HepG2 (cell line): ENCODE results near the gene KIRREL2. TPM values are rescaled to one million over a fixed set of nuclear protein-coding genes. Genes with fewer than 3 reads are reported as not detected.

Experiments
- MEIS2 ChIP-seq: sonication (generic); formaldehyde crosslinking; IDR thresholded peaks from 2 replicates; pipeline ENCODE4 v1.9.0; 2021; ENCODE audit warnings: mild to moderate bottlenecking, missing genetic modification reagents
- MLLT10 ChIP-seq: sonication (generic); formaldehyde crosslinking; IDR thresholded peaks from 2 replicates; pipeline ENCODE4 v1.4.0; 2020; ENCODE audit warnings: missing genetic modification reagents
- PRPF4 ChIP-seq: fragments of 200-400 bp; formaldehyde crosslinking; IDR thresholded peaks from 2 replicates; pipeline ENCODE4 v1.6.1; 2016; ENCODE audit warnings: low read length, low read depth; ENCODE audit not compliant: poor library complexity, severe bottlenecking
- RNF219 ChIP-seq: sonication (generic); formaldehyde crosslinking; IDR thresholded peaks from 2 replicates; pipeline ENCODE4 v1.5.0; 2020; ENCODE audit warnings: mild to moderate bottlenecking, missing genetic modification reagents
- RXRA ChIP-seq: sonication (generic); formaldehyde crosslinking; IDR thresholded peaks from 2 replicates; pipeline ENCODE4 v1.5.1; 2020; ENCODE audit warnings: missing genetic modification reagents
- TRIM22 ChIP-seq: fragments of 450-650 bp; IDR thresholded peaks from 2 replicates; pipeline ENCODE4 v1.6.1; 2017
- ZBTB40 ChIP-seq, 2 experiments: fragments of 450-650 bp in 1 of 2; sonication (generic) in 1 of 2; formaldehyde crosslinking in 1 of 2; IDR thresholded peaks; 2 replicates each; pipeline versions ENCODE4 v1.6.1 to v1.8.0; 2016 to 2022; ENCODE audit warnings: antibody characterized with exemption in 1 of 2, mild to moderate bottlenecking in 1 of 2, missing genetic modification reagents in 1 of 2
- ZBTB49 ChIP-seq: sonication (generic); formaldehyde crosslinking; IDR thresholded peaks from 2 replicates; pipeline ENCODE4 v1.4.0; 2020; ENCODE audit warnings: missing genetic modification reagents, borderline replicate concordance
- ZNF251 ChIP-seq: sonication (generic); formaldehyde crosslinking; IDR thresholded peaks from 2 replicates; pipeline ENCODE4 v1.9.0; 2021; ENCODE audit warnings: mild to moderate bottlenecking, missing genetic modification reagents
- ZNF460 ChIP-seq: sonication (generic); formaldehyde crosslinking; IDR thresholded peaks from 2 replicates; pipeline ENCODE4 v1.5.1; 2020; ENCODE audit warnings: missing genetic modification reagents, mild to moderate bottlenecking, borderline replicate concordance
- ZNF569 ChIP-seq: sonication (generic); formaldehyde crosslinking; IDR thresholded peaks from 2 replicates; pipeline ENCODE4 v1.5.0; 2020; ENCODE audit warnings: mild to moderate bottlenecking, missing genetic modification reagents, moderate library complexity, borderline replicate concordance
- ZNF629 ChIP-seq: sonication (generic); formaldehyde crosslinking; conservative IDR thresholded peaks from 2 replicates; pipeline ENCODE4 v1.5.0; 2020; ENCODE audit warnings: missing genetic modification reagents
- ZNF674 ChIP-seq: sonication (generic); formaldehyde crosslinking; IDR thresholded peaks from 2 replicates; pipeline ENCODE4 v1.5.0; 2020; ENCODE audit warnings: low read depth, mild to moderate bottlenecking, missing genetic modification reagents
- polyA plus RNA-seq, 8 experiments: library from polyadenylated mRNA; depleted of rRNA in 3 of 8; stranded (reverse) in 7 of 8; unstranded in 1 of 8; fragments of >200 nt; fragmentation: Illumina TruSeq in 4 of 8; extraction: Trizol in 4 of 8; gene quantifications; 2 replicates each; pipeline versions ENCODE4 v1.2.1 to v1.2.3, GENCODE V29; 2011 to 2016; ENCODE audit warnings: low read depth in 4 of 8, missing spikeins in 1 of 8, mixed read lengths in 1 of 8; ENCODE audit not compliant: insufficient read depth in 1 of 8
- total RNA-seq, 5 experiments: library from RNA; depleted of rRNA; stranded (reverse); fragments of >200 nt; fragmentation: Illumina TruSeq; extraction: Trizol; gene quantifications; 2 replicates each; pipeline ENCODE4 v1.2.3, GENCODE V29; 2016; ENCODE audit warnings: low read depth in 1 of 5

The KIRREL2 gene
- total and polyA plus RNA-seq, 2 of the 13 experiments (the other 11 are each of a cell fraction or from before 2014, with no cell fraction given), result 0.18 to 2.4 TPM

- TF ChIP-seq ZBTB40 (IDR thresholded peaks at IDR 0.05), result no peak
- TF ChIP-seq ZBTB40 (CRISPR knock-in tag; IDR thresholded peaks at IDR 0.05), result peak; percentile 86
- 0 out of 2 replicates have a peak, but pooled peaks have one; percentile 54 for TF ChIP-seq RNF219 (CRISPR knock-in tag)
- peak; percentile 41; the same call in 1 of the 2 replicates for TF ChIP-seq RXRA
- no peak for TF ChIP-seq ZNF674
- no peak for TF ChIP-seq ZNF460
- TF ChIP-seq ZNF569 (CRISPR knock-in tag), result no peak
- peak; percentile 92; the same call in 1 of the 2 replicates for TF ChIP-seq ZNF251
- no peak for TF ChIP-seq TRIM22
- TF ChIP-seq PRPF4, result no peak
- peak; percentile 94 for TF ChIP-seq MEIS2 (CRISPR knock-in tag)
- no peak for TF ChIP-seq MLLT10
- TF ChIP-seq ZBTB49, result peak; percentile 98; the same call in 1 of the 2 replicates
- TF ChIP-seq ZNF629 (CRISPR knock-in tag), result no peak
These were observed 27.9 kb upstream of the KIRREL2 start (continued) for GRCh38 chr19:35828692-35829301.
